HT1080 (cell line): ENCODE results near the gene MTCH1. TPM values are rescaled to one million over a fixed set of nuclear protein-coding genes. Genes with fewer than 3 reads are reported as not detected.

Source experiments
- DNase-seq: peaks from one replicate; pipeline ENCODE4 v3.0.0-alpha.2; 2015; ENCODE audit warnings: low read depth
- total RNA-seq: library from RNA; depleted of rRNA; stranded (reverse); fragments of >200 nt; shearing (Covaris generic); gene quantifications from 2 replicates; pipeline ENCODE4 v1.2.3, GENCODE V29; 2014

The MTCH1 gene
- total RNA-seq, 1 experiment from 2014 or later: 263 TPM

- DNase-seq: no peak
These were observed 14.8 kb downstream of the MTCH1 start for GRCh38 chr6:36970892-36971842.

GRCh38 chr6:36969988-36970891 is 15.8 kb downstream of the MTCH1 start:
- DNase-seq: no peak

- DNase-seq: no peak
These were observed 16.7 kb downstream of the MTCH1 start for GRCh38 chr6:36969240-36969691.

- DNase-seq: no peak
These were observed 17.6 kb downstream of the MTCH1 start for GRCh38 chr6:36968266-36968977.

GRCh38 chr6:36967757-36968156 is 18.2 kb downstream of the MTCH1 start:
- no peak for DNase-seq

- no peak for DNase-seq
These were observed 18.7 kb downstream of the MTCH1 start for GRCh38 chr6:36967301-36967700.

GRCh38 chr6:36964908-36965307 is 21.1 kb downstream of the MTCH1 start:
- DNase-seq: no peak

- no peak for DNase-seq
These were observed 21.6 kb downstream of the MTCH1 start for GRCh38 chr6:36964349-36964748.

- DNase-seq: peak; percentile 23
These were observed 22.3 kb downstream of the MTCH1 start for GRCh38 chr6:36963451-36964290.

GRCh38 chr6:36962874-36963273 is 23.1 kb downstream of the MTCH1 start:
- DNase-seq: peak; percentile 38

GRCh38 chr6:36961441-36962435 is 24.3 kb downstream of the MTCH1 start:
- DNase-seq: no peak

GRCh38 chr6:36959555-36960250 is 26.3 kb downstream of the MTCH1 start:
- no peak for DNase-seq

- no peak for DNase-seq
These were observed 27.0 kb downstream of the MTCH1 start for GRCh38 chr6:36958775-36959554.

GRCh38 chr6:36957773-36958271 is 28.2 kb downstream of the MTCH1 start:
- no peak for DNase-seq

- no peak for DNase-seq
These were observed 29.6 kb downstream of the MTCH1 start for GRCh38 chr6:36956446-36956820.

GRCh38 chr6:36955671-36956445 is 30.1 kb downstream of the MTCH1 start:
- peak; percentile 76 for DNase-seq

- no peak for DNase-seq
These were observed 30.9 kb downstream of the MTCH1 start for GRCh38 chr6:36955136-36955535.
